Hepatocyte (in vitro differentiated cells): ENCODE measurements around the gene OPRL1. TPM values are rescaled to one million over a fixed set of nuclear protein-coding genes. Genes with fewer than 3 reads are reported as not detected.

Experiments
- DNase-seq: peaks from one replicate; pipeline ENCODE4 v3.0.0-alpha.2; 2016; ENCODE audit warnings: low spot score
- H2AFZ ChIP-seq: fragments of 200-600 bp; sonication (generic); 2 replicates; pipeline ENCODE4 v1.6.0; 2016; ENCODE audit warnings: antibody characterized with exemption, mild to moderate bottlenecking
- H3K27ac ChIP-seq: fragments of 200-600 bp; sonication (generic); 2 replicates; pipeline ENCODE4 v1.5.1; 2016; ENCODE audit warnings: mild to moderate bottlenecking
- H3K27me3 ChIP-seq: fragments of 200-600 bp; sonication (generic); 2 replicates; pipeline ENCODE4 v1.6.1; 2016
- H3K36me3 ChIP-seq: fragments of 200-600 bp; sonication (generic); replicated peaks from 2 replicates; pipeline ENCODE4 v1.5.1; 2016; ENCODE audit warnings: low read depth; ENCODE audit not compliant: insufficient read depth
- H3K4me1 ChIP-seq: fragments of 200-600 bp; sonication (generic); 2 replicates; pipeline ENCODE4 v1.5.1; 2016; ENCODE audit warnings: mild to moderate bottlenecking, moderate library complexity; ENCODE audit not compliant: insufficient read depth
- H3K4me2 ChIP-seq: fragments of 200-600 bp; sonication (generic); 2 replicates; pipeline ENCODE4 v1.6.0; 2016
- H3K4me3 ChIP-seq: fragments of 200-600 bp; sonication (generic); 2 replicates; pipeline ENCODE4 v1.5.1; 2016; ENCODE audit warnings: mild to moderate bottlenecking
- H3K79me2 ChIP-seq: fragments of 200-600 bp; sonication (generic); 2 replicates; pipeline ENCODE4 v1.6.0; 2017; ENCODE audit warnings: mild to moderate bottlenecking
- H3K9me2 ChIP-seq: fragments of 200-600 bp; sonication (generic); replicated peaks from 2 replicates; pipeline ENCODE4 v1.6.0; 2017; ENCODE audit warnings: mild to moderate bottlenecking; ENCODE audit not compliant: insufficient read depth
- H3K9me3 ChIP-seq: fragments of 200-600 bp; sonication (generic); 2 replicates; pipeline ENCODE4 v1.5.1; 2016; ENCODE audit warnings: low read depth, mild to moderate bottlenecking
- H4K20me1 ChIP-seq: fragments of 200-600 bp; sonication (generic); 2 replicates; pipeline ENCODE4 v1.6.0; 2016; ENCODE audit warnings: mild to moderate bottlenecking; ENCODE audit not compliant: insufficient read depth, poor library complexity, severe bottlenecking
- CTCF ChIP-seq: fragments of 200-600 bp; sonication (generic); IDR thresholded peaks from 2 replicates; pipeline ENCODE4 v1.5.1; 2016; ENCODE audit warnings: antibody characterized with exemption, mild to moderate bottlenecking; ENCODE audit not compliant: poor library complexity
- EZH2 ChIP-seq: fragments of 200-600 bp; sonication (generic); IDR thresholded peaks from 2 replicates; pipeline ENCODE4 v1.6.1; 2016; ENCODE audit warnings: antibody characterized with exemption, mild to moderate bottlenecking, borderline replicate concordance
- EZH2phosphoT487 ChIP-seq: fragments of 200-600 bp; sonication (generic); IDR thresholded peaks from one replicate; pipeline ENCODE4 v1.6.1; 2018; ENCODE audit warnings: antibody characterized with exemption, mild to moderate bottlenecking, low read depth, moderate library complexity; ENCODE audit not compliant: unreplicated experiment, severe bottlenecking
- WGBS: methylation state at CpG from one replicate; pipeline ENCODE4 v1.1.6; 2016; ENCODE audit warnings: low lambda C conversion rate; ENCODE audit errors: missing lambda C conversion rate; 5-methylcytosine and 5-hydroxymethylcytosine counted together
- polyA plus RNA-seq: library from polyadenylated mRNA; unstranded; fragments of >200 nt; fragmentation: Nextera tagmentation; extraction: Ambion mirVana; gene quantifications from 2 replicates; pipeline ENCODE4 v1.2.1, GENCODE V29; 2016
- total RNA-seq: library from RNA; depleted of rRNA; stranded (reverse); fragments of >200 nt; gene quantifications from 2 replicates; pipeline ENCODE4 v1.2.3, GENCODE V29; 2014

Gene OPRL1
- total and polyA plus RNA-seq, 2 experiments from 2014 or later, result 0.50 to 1.5 TPM

GRCh38 chr20:64082820-64083377, 3.0 kb downstream of the OPRL1 start:
- no peaks in the 10 kb centered on the region for H3K9me2 ChIP-seq
- no peaks in the 10 kb centered on the region for H3K9me3 ChIP-seq
- H3K4me3 ChIP-seq, result peak overlapping the region; percentile 61
- H3K4me2 ChIP-seq, result peak overlapping the region; percentile 99
- peaks cover 19% of the 10 kb centered on the region for H3K4me1 ChIP-seq
- H3K36me3 ChIP-seq, result no peaks in the 10 kb centered on the region
- 31% methylated on average over 10 of the region's 13 CpGs for WGBS
- H4K20me1 ChIP-seq, result no peaks in the 10 kb centered on the region
- peaks cover 38% of the 10 kb centered on the region for H3K27me3 ChIP-seq
- no peak for DNase-seq
- TF ChIP-seq EZH2phosphoT487, result no peak
- no peak for TF ChIP-seq EZH2
- TF ChIP-seq CTCF, result no peak
- H3K79me2 ChIP-seq, result no peaks in the 10 kb centered on the region
- H3K27ac ChIP-seq, result no peak overlapping the region
- no peak overlapping the region for H2AFZ ChIP-seq

- peak; percentile 92 for DNase-seq
- H3K36me3 ChIP-seq, result no peaks in the 10 kb centered on the region
- peaks cover 19% of the 10 kb centered on the region for H3K4me1 ChIP-seq
- H3K4me3 ChIP-seq, result peak overlapping the region; percentile 61
- peak overlapping the region; percentile 74 for H2AFZ ChIP-seq
- no peaks in the 10 kb centered on the region for H3K79me2 ChIP-seq
- no peak overlapping the region for H3K27ac ChIP-seq
- H3K9me2 ChIP-seq, result no peaks in the 10 kb centered on the region
- H3K27me3 ChIP-seq, result peaks cover 38% of the 10 kb centered on the region
- no peaks in the 10 kb centered on the region for H4K20me1 ChIP-seq
- H3K9me3 ChIP-seq, result no peaks in the 10 kb centered on the region
- H3K4me2 ChIP-seq, result peak overlapping the region; percentile 99
- TF ChIP-seq EZH2phosphoT487 (no peak), CTCF (peak; percentile 66)
- WGBS, result 5% methylated on average over 26 of the region's 52 CpGs
Observed at GRCh38 chr20:64083378-64083803, 3.5 kb downstream of the OPRL1 start.

- H3K4me1 ChIP-seq, result peaks cover 14% of the 10 kb centered on the region
- 9% methylated on average over 46 of the region's 86 CpGs for WGBS
- no peaks in the 10 kb centered on the region for H3K79me2 ChIP-seq
Observed at GRCh38 chr20:64083804-64084684, 4.2 kb downstream of the OPRL1 start, which contains the start of gene LKAAEAR1. LKAAEAR1 (minus strand) TSS chr20:64084398; CDS start chr20:64084219, 179 bp downstream.

GRCh38 chr20:64084685-64085152, 4.8 kb downstream of the OPRL1 start:
- peaks cover 38% of the 10 kb centered on the region for H3K27me3 ChIP-seq
- no peaks in the 10 kb centered on the region for H3K36me3 ChIP-seq
- TF ChIP-seq EZH2, result peak; percentile 6
- TF ChIP-seq CTCF, result no peak
- TF ChIP-seq EZH2phosphoT487, result no peak
- no peaks in the 10 kb centered on the region for H3K9me2 ChIP-seq
- H3K4me3 ChIP-seq, result no peak overlapping the region
- peak overlapping the region; percentile 99 for H3K4me2 ChIP-seq
- H3K27ac ChIP-seq, result no peak overlapping the region
- no peaks in the 10 kb centered on the region for H4K20me1 ChIP-seq
- H2AFZ ChIP-seq, result no peak overlapping the region
- no peak for DNase-seq
- no peaks in the 10 kb centered on the region for H3K9me3 ChIP-seq
- peaks cover 10% of the 10 kb centered on the region for H3K4me1 ChIP-seq
- WGBS, result 7% methylated on average over 9 of the region's 23 CpGs
- no peaks in the 10 kb centered on the region for H3K79me2 ChIP-seq

More at GRCh38 chr20:64083804-64084684, 4.2 kb downstream of the OPRL1 start, which contains the start of gene LKAAEAR1:
- DNase-seq, result peak; percentile 43
- Histone ChIP-seq H2AFZ (peak within 1 kb of the TSS; percentile 74), H3K9me2 (no peaks in the 10 kb centered on the region), H3K4me3 (peak within 1 kb of the TSS; percentile 61), H3K4me2 (peak within 1 kb of the TSS; percentile 99), H3K27me3 (peaks cover 38% of the 10 kb centered on the region), H3K36me3 (no peaks in the 10 kb centered on the region), H3K9me3 (no peaks in the 10 kb centered on the region), H3K27ac (no peak within 1 kb of the TSS), H4K20me1 (no peaks in the 10 kb centered on the region)
- TF ChIP-seq EZH2phosphoT487, result peak; percentile 7
- no peak for TF ChIP-seq EZH2
